GM19025 (cell line): ENCODE measurements around the gene RGS7BP.

Experiments
- ATAC-seq: cut with Tn5 transposase; IDR thresholded peaks from one replicate; pipeline ENCODE4 v1.9.1; 2021; ENCODE audit warnings: mild to moderate bottlenecking, low read depth, moderate library complexity; ENCODE audit not compliant: unreplicated experiment

The RGS7BP gene

GRCh38 chr5:64505769-64506566, at the start of gene RGS7BP:
Gene RGS7BP, plus strand, starts transcription at chr5:64506015. Its CDS starts 610 bp downstream, at chr5:64506625.
- no peak for ATAC-seq

GRCh38 chr5:64457846-64458245, 48.0 kb upstream of the RGS7BP start:
- ATAC-seq: no peak

GRCh38 chr5:64458948-64459347, 46.9 kb upstream of the RGS7BP start:
- ATAC-seq: no peak

GRCh38 chr5:64462391-64462790, 43.4 kb upstream of the RGS7BP start:
- ATAC-seq: no peak

GRCh38 chr5:64486163-64486562, 19.7 kb upstream of the RGS7BP start:
- ATAC-seq: no peak

GRCh38 chr5:64487283-64487682, 18.5 kb upstream of the RGS7BP start:
- no peak for ATAC-seq

- no peak for ATAC-seq
These were observed 16.0 kb upstream of the RGS7BP start for GRCh38 chr5:64489857-64490256.

GRCh38 chr5:64497386-64497785, 8.4 kb upstream of the RGS7BP start:
- ATAC-seq: no peak

- no peak for ATAC-seq
These were observed 3.6 kb upstream of the RGS7BP start for GRCh38 chr5:64502196-64502595.

- no peak for ATAC-seq
These were observed 900 bp downstream of the RGS7BP start for GRCh38 chr5:64506567-64507263.

- ATAC-seq: no peak
These were observed 1.4 kb downstream of the RGS7BP start for GRCh38 chr5:64507264-64507605.

- no peak for ATAC-seq
These were observed 4.0 kb downstream of the RGS7BP start for GRCh38 chr5:64509828-64510227.

- no peak for ATAC-seq
These were observed 7.7 kb downstream of the RGS7BP start for GRCh38 chr5:64513492-64513891.

GRCh38 chr5:64514612-64515011, 8.8 kb downstream of the RGS7BP start:
- no peak for ATAC-seq

GRCh38 chr5:64516216-64516615, 10.4 kb downstream of the RGS7BP start:
- no peak for ATAC-seq

- peak; percentile 77 for ATAC-seq
These were observed 13.0 kb downstream of the RGS7BP start for GRCh38 chr5:64518793-64519192.

GRCh38 chr5:64519263-64519662, 13.4 kb downstream of the RGS7BP start:
- ATAC-seq: no peak

GRCh38 chr5:64526734-64527439, 21.1 kb downstream of the RGS7BP start:
- no peak for ATAC-seq

- no peak for ATAC-seq
These were observed 24.3 kb downstream of the RGS7BP start for GRCh38 chr5:64530076-64530475.

- no peak for ATAC-seq
These were observed 26.4 kb downstream of the RGS7BP start for GRCh38 chr5:64532212-64532611.

GRCh38 chr5:64532657-64533056, 26.8 kb downstream of the RGS7BP start:
- ATAC-seq: no peak
